Subcutaneous abdominal adipose tissue (tissue), 5 donors: Measurements from ENCODE around the gene DIP2C.
"Not testable (repeated sequence)": the region's sequence is repeated elsewhere in the genome, so short reads cannot be mapped to it uniquely, and the experiment has no call there.

Experiments
- H3K27ac ChIP-seq: one replicate; pipeline ENCODE4 v1.7.0; 2013; ENCODE audit warnings: low read depth, mild to moderate bottlenecking, inconsistent platforms, low read length, moderate library complexity
- H3K27me3 ChIP-seq, 5 donors: one replicate each; pipeline ENCODE4 v1.7.0; 2013; ENCODE audit warnings: low read length in 5 of 5, inconsistent platforms in 1 of 5; ENCODE audit not compliant: control insufficient read depth in 5 of 5, insufficient read depth in 4 of 5
- H3K36me3 ChIP-seq, 5 donors: one replicate each; pipeline ENCODE4 v1.7.0; 2013; ENCODE audit warnings: low read length in 5 of 5; ENCODE audit not compliant: control insufficient read depth in 5 of 5, insufficient read depth in 5 of 5
- H3K4me1 ChIP-seq, 5 donors: one replicate each; pipeline ENCODE4 v1.7.0; 2013; ENCODE audit warnings: low read length in 5 of 5, mild to moderate bottlenecking in 3 of 5, moderate library complexity in 1 of 5; ENCODE audit not compliant: control insufficient read depth in 5 of 5, insufficient read depth in 5 of 5
- H3K4me3 ChIP-seq, 5 donors: one replicate each; pipeline ENCODE4 v1.7.0; 2013; ENCODE audit warnings: low read length in 5 of 5, low read depth in 1 of 5
- H3K9ac ChIP-seq, 5 donors: one replicate each; pipeline ENCODE4 v1.7.0; 2013; ENCODE audit warnings: low read length in 5 of 5, mild to moderate bottlenecking in 4 of 5, moderate library complexity in 3 of 5
- H3K9me3 ChIP-seq, 5 donors: one replicate each; pipeline ENCODE4 v1.7.0; 2013; ENCODE audit warnings: low read length in 5 of 5; ENCODE audit not compliant: control insufficient read depth in 5 of 5
- donor health status: healthy.
- donor health status: healthy.
- donor health status: healthy.
- donor health status: healthy.
- donor health status: healthy.

The DIP2C gene

DNA sequence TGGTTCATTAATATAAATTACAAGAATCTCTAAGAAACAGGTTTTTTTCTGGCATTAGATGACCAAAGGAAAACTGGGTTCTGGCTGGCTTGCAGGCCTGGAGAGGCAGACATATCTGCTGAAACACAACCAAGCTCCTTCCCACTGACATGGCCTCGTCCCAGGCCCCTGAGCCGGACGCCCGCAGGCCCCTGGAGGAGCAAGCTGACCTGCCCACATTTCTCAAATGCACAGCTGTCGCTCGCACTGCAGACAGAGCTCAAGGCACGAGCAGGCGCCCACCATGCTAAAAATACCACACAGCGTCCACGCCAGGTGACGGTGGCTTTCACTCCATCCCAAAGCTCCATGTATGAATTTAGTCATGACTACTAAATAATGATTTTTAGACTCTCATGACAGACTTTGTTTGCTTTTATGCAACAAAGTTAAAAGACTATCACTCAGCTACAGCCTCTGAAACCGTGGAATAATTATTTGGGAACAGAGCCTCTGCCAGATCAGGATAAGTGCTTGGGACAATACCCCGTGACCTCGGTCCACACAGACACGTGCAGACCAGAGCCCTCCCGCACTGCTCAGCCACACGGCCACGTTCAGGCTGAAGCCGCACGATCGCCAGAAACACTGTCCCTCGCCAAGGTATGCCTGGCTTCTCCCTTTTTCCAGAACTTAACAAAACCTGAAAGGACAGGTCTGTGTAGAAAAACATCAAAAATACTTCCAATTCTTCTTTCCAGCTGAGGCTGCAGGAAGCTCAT is 71.1 kb downstream of the DIP2C start:
- H3K4me1 ChIP-seq, result peaks cover 2 to 45% (median 29%) of the 10 kb centered on the region in 5 donors
- H3K9ac ChIP-seq, result peak overlapping the region in 1 of 5 donors; percentile 27
- peaks cover 0 to 7% (median 0%) of the 10 kb centered on the region in 5 donors for H3K36me3 ChIP-seq
- H3K4me3 ChIP-seq, result no peak overlapping the region
- H3K27ac ChIP-seq, result peak overlapping the region; percentile 52
- no peaks in the 10 kb centered on the region for H3K9me3 ChIP-seq
- no peaks in the 10 kb centered on the region for H3K27me3 ChIP-seq

- Histone ChIP-seq H3K4me1 (peaks cover 2 to 50% (median 29%) of the 10 kb centered on the region in 5 donors), H3K9ac (no peak overlapping the region), H3K27ac (peak overlapping the region; percentile 52)
Measured at GRCh38 chr10:617471-617870, 72.0 kb downstream of the DIP2C start.

GRCh38 chr10:615583-616152 is 73.8 kb downstream of the DIP2C start:
- Histone ChIP-seq H3K4me3 (no peak overlapping the region), H3K27me3 (no peaks in the 10 kb centered on the region), H3K4me1 (peaks cover 2 to 50% (median 29%) of the 10 kb centered on the region in 5 donors), H3K36me3 (no peaks in the 10 kb centered on the region), H3K27ac (no peak overlapping the region), H3K9me3 (no peaks in the 10 kb centered on the region), H3K9ac (no peak overlapping the region)

More at GRCh38 chr10:617471-617870, 72.0 kb downstream of the DIP2C start:
- no peaks in the 10 kb centered on the region for H3K9me3 ChIP-seq
- no peaks in the 10 kb centered on the region for H3K27me3 ChIP-seq
- no peak overlapping the region for H3K4me3 ChIP-seq
- peaks cover 0 to 7% (median 0%) of the 10 kb centered on the region in 5 donors for H3K36me3 ChIP-seq

- Histone ChIP-seq H3K36me3 (no peaks in the 10 kb centered on the region), H3K9ac (no peak overlapping the region), H3K4me3 (no peak overlapping the region), H3K27ac (no peak overlapping the region), H3K27me3 (no peaks in the 10 kb centered on the region), H3K4me1 (peaks cover 2 to 50% (median 29%) of the 10 kb centered on the region in 5 donors), H3K9me3 (no peaks in the 10 kb centered on the region)
Measured at GRCh38 chr10:614790-615582, 74.5 kb downstream of the DIP2C start.

- Histone ChIP-seq H3K4me3 (no peak overlapping the region), H3K4me1 (peaks cover 2 to 50% (median 29%) of the 10 kb centered on the region in 5 donors), H3K9me3 (no peaks in the 10 kb centered on the region), H3K27me3 (no peaks in the 10 kb centered on the region), H3K9ac (no peak overlapping the region), H3K27ac (no peak overlapping the region), H3K36me3 (no peaks in the 10 kb centered on the region)
Measured at GRCh38 chr10:614139-614711, 75.2 kb downstream of the DIP2C start.

- Histone ChIP-seq H3K36me3 (no peaks in the 10 kb centered on the region), H3K4me1 (peaks cover 2 to 47% (median 23%) of the 10 kb centered on the region in 5 donors), H3K4me3 (no peak overlapping the region), H3K27ac (no peak overlapping the region), H3K27me3 (no peaks in the 10 kb centered on the region), H3K9ac (no peak overlapping the region), H3K9me3 (no peaks in the 10 kb centered on the region)
Measured at GRCh38 chr10:613271-614138, 76.0 kb downstream of the DIP2C start.

DNA sequence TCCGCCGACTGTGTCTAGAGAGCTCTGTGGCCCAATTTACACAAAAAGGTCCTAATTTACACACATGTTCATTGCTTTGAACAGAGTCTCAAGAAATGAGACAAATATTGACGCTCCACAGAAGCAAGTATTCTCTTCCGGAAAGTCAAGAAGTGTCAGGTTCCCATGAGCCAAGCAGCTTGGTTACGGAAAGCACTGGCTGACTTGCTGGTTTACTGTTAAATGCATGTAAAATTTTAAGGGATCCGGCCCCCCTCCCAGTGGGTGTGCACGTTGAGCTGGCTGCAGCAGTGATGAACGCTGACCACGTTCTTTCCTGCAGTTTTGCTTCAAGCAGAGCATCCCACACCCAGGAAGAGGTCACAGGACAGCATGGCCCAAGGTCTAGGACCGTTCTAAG is 76.8 kb downstream of the DIP2C start:
- Histone ChIP-seq H3K4me1 (peaks cover 2 to 38% (median 15%) of the 10 kb centered on the region in 5 donors), H3K27ac (no peak overlapping the region), H3K27me3 (no peaks in the 10 kb centered on the region), H3K36me3 (no peaks in the 10 kb centered on the region), H3K9me3 (no peaks in the 10 kb centered on the region), H3K9ac (no peak overlapping the region), H3K4me3 (no peak overlapping the region)

DNA sequence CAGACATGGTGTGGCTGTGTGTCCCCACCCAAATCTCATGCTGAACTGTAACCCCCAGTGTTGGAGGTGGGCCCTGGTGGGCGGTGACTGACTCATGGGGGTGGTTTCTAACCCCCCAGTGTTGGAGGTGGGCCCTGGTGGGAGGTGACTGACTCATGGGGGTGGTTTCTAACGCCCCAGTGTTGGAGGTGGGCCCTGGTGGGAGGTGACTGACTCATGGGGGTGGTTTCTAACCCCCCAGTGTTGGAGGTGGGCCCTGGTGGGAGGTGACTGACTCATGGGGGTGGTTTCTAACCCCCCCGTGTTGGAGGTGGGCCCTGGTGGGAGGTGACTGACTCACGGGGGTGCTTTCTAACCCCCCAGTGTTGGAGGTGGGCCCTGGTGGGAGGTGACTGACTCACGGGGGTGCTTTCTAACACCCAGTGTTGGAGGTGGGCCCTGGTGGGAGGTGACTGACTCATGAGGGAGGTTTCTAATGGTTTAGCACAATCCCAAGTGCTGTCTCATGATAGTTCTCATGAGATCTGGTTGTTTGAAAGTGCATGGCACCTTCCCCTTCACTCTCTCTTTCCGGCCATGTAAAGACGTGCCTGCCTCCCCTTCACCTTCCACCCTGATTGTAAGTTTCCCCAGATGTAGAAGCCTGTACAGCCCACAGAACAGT is 78.7 kb downstream of the DIP2C start:
- not testable (repeated sequence) for H3K4me3 ChIP-seq, H3K27ac ChIP-seq, H3K9me3 ChIP-seq, H3K27me3 ChIP-seq, H3K9ac ChIP-seq, H3K36me3 ChIP-seq
- H3K4me1 ChIP-seq, result peaks cover 2 to 28% (median 13%) of the 10 kb centered on the region in 5 donors
